Kidney capillary endothelial cell (primary cell): ENCODE data around the gene SNAPC5.
"Not testable (repeated sequence)": the region's sequence is repeated elsewhere in the genome, so short reads cannot be mapped to it uniquely, and the experiment has no call there.

Experiments used
- DNase-seq: peaks from one replicate; pipeline ENCODE4 v3.0.0-alpha.2; 2018; ENCODE audit warnings: low spot score

The SNAPC5 gene

GRCh38 chr15:66497502-66498455 is at the start of gene SNAPC5:
SNAPC5 (minus strand) TSS chr15:66497762; CDS start chr15:66497731, 31 bp downstream.
- peak; percentile 90 for DNase-seq

DNA sequence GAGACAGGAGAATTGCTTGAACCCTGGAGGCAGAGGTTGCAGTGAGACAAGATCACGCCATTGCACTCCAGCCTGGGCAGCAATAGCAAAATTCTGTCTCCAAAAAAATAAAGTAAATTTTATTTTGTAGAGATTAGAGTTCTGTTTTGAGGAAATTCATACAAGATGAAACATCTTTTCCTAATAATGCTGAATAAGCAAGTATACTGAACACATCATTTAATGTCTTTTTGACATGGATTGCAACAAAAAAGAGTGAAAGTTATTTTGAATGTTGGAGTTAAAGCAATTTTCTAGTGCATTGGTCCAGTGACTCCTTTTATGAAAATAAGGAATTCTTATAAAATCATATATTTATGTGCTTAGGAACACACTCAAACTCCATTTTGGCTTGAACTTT is 47.7 kb upstream of the SNAPC5 start:
- no peak for DNase-seq

DNA sequence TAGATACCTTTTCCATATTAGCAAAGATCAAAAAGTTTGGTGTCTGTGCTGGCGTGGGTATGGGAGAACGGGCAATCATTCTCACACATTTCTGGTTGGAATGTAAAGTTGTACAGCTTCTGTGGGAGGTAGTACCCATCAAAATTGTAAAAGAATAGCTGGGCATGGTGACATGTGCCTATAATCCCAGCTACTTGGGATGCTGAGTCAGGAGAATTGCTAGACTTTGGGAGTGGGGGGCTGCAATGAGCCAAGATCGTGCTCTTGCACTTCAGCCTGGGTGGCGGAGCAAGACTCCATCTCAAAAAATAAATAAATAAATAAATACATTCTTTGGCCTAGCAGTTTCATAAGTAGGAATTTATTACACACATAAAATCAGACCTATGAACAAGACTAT is 45.3 kb upstream of the SNAPC5 start:
- DNase-seq, result no peak

DNA sequence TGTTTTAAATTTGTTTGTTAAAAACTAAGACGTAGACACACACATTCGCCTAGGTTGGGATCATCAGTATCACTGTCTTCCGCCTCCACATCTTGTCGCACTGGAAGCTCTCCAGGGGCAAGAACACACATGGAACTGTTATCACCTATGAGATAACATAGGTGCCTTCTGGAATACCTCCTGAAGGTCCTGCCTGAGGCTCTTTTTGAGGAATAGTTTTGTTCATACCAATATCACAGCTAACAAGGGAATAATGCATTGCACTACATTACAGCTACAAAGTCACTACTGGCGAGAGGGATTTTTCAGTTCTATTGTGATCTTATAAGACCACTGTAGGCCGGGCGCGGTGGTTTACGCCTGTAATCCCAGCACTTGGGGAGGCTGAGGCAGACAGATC is 37.5 kb upstream of the SNAPC5 start:
- no peak for DNase-seq

GRCh38 chr15:66524838-66525237 is 27.3 kb upstream of the SNAPC5 start:
- DNase-seq, result no peak

DNA sequence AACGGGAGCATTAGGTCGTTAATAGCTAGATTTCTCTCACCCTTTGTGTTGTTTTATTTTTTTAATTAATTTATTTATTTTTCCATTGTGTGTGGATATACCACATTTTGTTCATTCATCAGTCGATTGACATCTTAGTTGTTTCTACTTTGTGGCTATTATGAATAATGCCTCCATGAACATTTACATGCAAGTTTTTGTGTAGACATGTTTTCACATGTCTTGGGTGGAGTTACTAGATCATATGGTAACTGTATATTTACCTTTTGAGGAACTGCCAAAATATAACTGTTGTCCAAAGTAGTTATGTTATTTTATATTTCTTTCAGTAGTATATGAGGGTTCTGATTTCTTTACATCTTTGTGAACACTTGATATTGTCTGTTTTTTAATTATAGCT is 26.4 kb upstream of the SNAPC5 start:
- DNase-seq, result no peak

GRCh38 chr15:66515901-66516322 is 18.4 kb upstream of the SNAPC5 start:
- peak; percentile 76 for DNase-seq

DNA sequence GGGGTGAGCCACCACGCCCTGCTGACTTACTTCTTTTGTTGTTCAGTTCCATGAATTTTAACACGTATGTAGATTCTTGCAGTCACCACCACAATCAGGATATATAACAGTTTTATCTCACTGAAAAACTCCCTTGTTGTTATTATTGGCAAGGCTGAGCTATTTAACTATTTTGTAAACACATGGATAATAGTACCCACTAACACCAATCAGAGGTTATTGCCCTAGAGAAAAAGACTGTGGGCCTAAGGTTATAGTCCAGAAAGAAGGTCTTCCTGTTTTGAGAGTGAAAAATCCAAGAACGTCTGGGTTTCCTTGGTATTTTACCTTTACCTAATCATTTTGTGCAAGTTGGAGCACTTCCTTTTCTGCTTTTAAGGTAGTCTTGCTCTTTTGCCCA is 17.0 kb upstream of the SNAPC5 start:
- no peak for DNase-seq

- DNase-seq, result no peak
Measured at GRCh38 chr15:66508293-66508883, 10.8 kb upstream of the SNAPC5 start.

GRCh38 chr15:66505818-66506217 is 8.3 kb upstream of the SNAPC5 start:
- DNase-seq, result no peak

DNA sequence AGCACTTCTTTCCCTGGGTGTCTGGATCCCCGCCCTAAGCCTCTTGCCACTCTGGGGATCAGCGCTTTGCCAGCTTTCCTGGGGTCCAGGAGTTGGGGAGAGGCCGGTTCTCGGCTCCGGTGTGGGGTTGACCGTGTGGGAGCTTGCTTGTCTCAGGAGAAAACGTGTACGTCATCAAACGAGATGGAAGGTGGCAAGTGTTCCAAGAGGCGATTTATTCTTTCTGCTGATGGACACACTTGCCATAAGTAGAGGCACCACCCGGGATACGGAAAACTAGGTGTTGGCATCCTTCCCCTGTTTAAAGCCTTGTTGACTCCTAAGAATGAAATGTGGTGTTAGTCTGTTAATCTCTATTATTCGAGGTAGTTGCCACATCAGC is 7.9 kb upstream of the SNAPC5 start:
- peak; percentile 38 for DNase-seq

DNA sequence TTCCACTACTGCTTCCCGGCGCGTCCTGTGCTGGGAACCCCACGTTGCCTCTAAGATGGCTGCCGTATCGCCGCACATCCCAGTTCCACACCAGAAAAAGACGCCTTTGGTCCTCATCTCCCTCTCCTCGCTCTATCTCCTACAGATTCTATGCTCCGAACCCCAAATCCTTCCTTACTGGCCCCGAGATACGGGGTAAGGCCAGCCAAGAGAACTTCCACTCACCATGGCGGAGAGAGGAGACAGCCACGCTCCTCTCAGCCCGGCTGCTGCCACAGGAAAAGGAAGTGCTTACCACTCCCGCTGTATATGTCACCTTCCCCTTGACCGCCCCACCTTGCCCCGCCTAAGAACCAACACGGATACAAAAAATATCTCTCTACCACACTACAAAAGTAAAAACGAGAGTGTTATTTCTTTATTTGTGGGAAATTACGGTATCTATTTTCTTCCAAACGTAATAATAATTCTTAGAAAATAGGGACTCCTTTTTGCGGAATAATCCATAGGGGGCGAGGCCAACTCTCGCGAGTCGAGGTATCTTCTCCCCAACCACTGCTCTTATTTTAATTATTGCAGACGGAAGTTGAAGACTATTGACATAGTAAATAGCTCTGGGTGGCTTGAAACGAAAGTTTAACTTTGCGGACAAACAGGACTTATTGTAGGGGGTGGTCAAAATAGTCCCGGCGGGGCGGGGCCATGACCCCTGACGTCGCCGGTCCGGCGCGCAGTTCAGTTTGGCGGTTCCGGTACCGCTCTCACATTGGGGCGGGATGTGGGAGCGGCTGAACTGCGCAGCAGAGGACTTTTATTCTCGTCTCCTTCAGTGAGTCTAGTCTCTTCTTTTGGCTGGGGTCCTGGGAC is 7.2 kb upstream of the SNAPC5 start, which contains the start of the genes RPL4 and ZWILCH:
Gene RPL4, minus strand, starts transcription at position 293 of the 867 bp plus-strand sequence. Its CDS starts 65 bp downstream, at position 228.
Gene ZWILCH, plus strand, starts transcription at position 764 of the 867 bp plus-strand sequence. Its CDS starts 13 bp downstream, at position 777.
- DNase-seq, result peak; percentile 88

DNA sequence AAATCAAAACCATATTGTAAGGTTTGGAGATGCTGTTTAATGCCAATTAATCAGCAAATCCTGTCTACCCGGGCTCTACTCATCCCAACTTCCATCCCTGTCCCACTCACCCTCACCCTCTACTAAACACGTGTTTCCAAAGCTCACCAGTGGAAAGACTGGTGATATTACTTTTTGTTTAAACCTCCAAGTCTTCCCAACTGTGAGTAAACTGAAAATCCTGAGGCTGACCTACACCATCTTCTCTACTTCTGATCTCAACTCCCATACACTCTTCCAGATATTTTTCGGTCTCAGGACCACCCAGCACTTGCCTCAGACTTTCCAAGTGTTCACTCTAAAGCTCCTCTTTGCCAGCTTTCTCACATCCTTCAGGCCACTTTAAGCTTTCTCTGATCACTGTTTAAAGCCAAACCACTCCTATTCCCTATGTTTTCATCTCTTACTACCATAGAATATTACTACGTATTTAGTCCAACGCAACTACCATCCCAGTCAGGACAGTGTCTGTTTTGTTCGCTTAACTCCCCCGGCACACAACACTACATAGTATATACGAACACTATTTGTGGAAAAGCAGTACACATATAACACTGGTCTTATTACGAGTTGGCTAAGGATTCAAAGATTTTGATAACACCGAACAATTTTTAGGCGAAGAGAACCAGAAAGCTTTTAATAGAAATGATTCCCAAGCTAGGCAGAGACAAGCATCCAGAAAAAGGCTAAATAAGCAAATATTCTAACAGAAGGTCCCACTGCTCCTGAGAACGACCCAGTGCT is 6.4 kb upstream of the SNAPC5 start:
- no peak for DNase-seq

GRCh38 chr15:66503041-66503648 is 5.6 kb upstream of the SNAPC5 start:
- not testable (repeated sequence) for DNase-seq

GRCh38 chr15:66502491-66502890 is 4.9 kb upstream of the SNAPC5 start:
- DNase-seq, result no peak

DNA sequence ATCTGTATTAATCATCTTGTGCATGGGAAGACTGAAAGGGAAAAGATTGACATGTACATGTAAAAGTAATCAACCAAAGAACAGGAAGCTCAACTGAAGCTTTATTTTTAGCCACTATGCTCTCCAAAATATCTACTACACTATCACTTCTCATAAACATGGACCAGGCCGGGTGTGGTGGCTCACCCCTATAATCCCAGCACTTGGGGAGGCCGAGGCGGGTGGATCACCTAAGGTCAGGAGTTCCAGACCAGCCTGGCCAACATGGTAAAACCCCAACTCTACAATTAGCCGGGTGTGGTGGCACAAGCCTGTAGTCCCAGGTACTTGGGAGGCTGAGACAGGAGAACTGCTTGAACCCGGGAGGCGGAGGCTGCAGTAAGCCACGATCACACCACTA is 2.8 kb upstream of the SNAPC5 start:
- DNase-seq, result not testable (repeated sequence)

- no peak for DNase-seq
Measured at GRCh38 chr15:66498501-66499386, 1.2 kb upstream of the SNAPC5 start.

GRCh38 chr15:66496951-66497501 is 536 bp downstream of the SNAPC5 start:
- no peak for DNase-seq

DNA sequence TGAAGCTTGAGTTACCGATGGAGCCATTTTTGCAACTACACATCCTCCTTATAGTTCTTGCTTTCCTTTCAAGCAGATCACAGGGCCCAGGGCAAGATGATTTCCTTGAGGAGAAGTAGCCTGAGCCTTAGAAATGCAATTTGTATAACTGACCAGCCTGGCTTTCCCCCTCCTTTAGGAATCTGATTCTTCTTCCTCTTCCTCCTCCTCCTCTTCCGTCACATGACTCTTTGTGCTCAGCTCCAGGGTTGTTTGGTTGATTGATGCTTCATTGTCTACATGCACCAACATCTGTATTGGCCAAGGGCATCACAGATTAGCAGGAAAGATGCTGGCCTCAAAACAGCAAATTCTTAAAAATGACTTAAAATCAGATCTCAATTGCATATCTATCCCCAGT is 3.3 kb downstream of the SNAPC5 start:
- DNase-seq, result no peak

GRCh38 chr15:66491846-66492245 is 5.7 kb downstream of the SNAPC5 start:
- no peak for DNase-seq
